GM06990 (cell line): ENCODE data around the gene CCDC63.

Experiments
- DNase-seq: peaks from one replicate; pipeline ENCODE4 v3.0.0-alpha.2; 2011; ENCODE audit not compliant: insufficient read length; ENCODE audit errors: extremely low read depth
- H3K27me3 ChIP-seq: replicated peaks from 2 replicates; pipeline ENCODE4 v1.6.0; 2011; ENCODE audit warnings: low read length; ENCODE audit not compliant: control insufficient read depth, insufficient read depth
- H3K36me3 ChIP-seq: 2 replicates; pipeline ENCODE4 v1.5.1; 2011; ENCODE audit warnings: low read length; ENCODE audit not compliant: control insufficient read depth, insufficient read depth
- H3K4me3 ChIP-seq: replicated peaks from 2 replicates; pipeline ENCODE4 v1.5.1; 2011; ENCODE audit warnings: low read depth, mild to moderate bottlenecking, control low read depth, low read length
- CTCF ChIP-seq: IDR thresholded peaks from 2 replicates; pipeline ENCODE4 v1.5.1; 2011; ENCODE audit warnings: low read length, control low read depth, mild to moderate bottlenecking, inconsistent platforms; ENCODE audit not compliant: insufficient read depth, poor library complexity, severe bottlenecking

Gene CCDC63

GRCh38 chr12:110809149-110809548, 37.6 kb upstream of the CCDC63 start:
- no peak for TF ChIP-seq CTCF
- Histone ChIP-seq H3K27me3 (no peaks in the 10 kb centered on the region), H3K36me3 (no peaks in the 10 kb centered on the region), H3K4me3 (no peak overlapping the region)
- DNase-seq: no peak

GRCh38 chr12:110811972-110812371, 34.8 kb upstream of the CCDC63 start:
- no peaks in the 10 kb centered on the region for H3K27me3 ChIP-seq
- no peak for DNase-seq

GRCh38 chr12:110813285-110813684, 33.5 kb upstream of the CCDC63 start:
- TF ChIP-seq CTCF: no peak
- Histone ChIP-seq H3K27me3 (no peaks in the 10 kb centered on the region), H3K4me3 (no peak overlapping the region), H3K36me3 (no peaks in the 10 kb centered on the region)
- no peak for DNase-seq

More at GRCh38 chr12:110811972-110812371, 34.8 kb upstream of the CCDC63 start:
- Histone ChIP-seq H3K36me3 (no peaks in the 10 kb centered on the region), H3K4me3 (no peak overlapping the region)
- no peak for TF ChIP-seq CTCF

- H3K27me3 ChIP-seq: no peaks in the 10 kb centered on the region
- TF ChIP-seq CTCF: no peak
- H3K36me3 ChIP-seq: no peaks in the 10 kb centered on the region
- H3K4me3 ChIP-seq: no peak overlapping the region
- no peak for DNase-seq
Observed at GRCh38 chr12:110813756-110814155, 33.0 kb upstream of the CCDC63 start.

GRCh38 chr12:110816248-110816647, 30.5 kb upstream of the CCDC63 start:
- no peak for TF ChIP-seq CTCF
- no peak for DNase-seq
- no peaks in the 10 kb centered on the region for H3K27me3 ChIP-seq
- H3K4me3 ChIP-seq: no peak overlapping the region
- no peaks in the 10 kb centered on the region for H3K36me3 ChIP-seq

GRCh38 chr12:110816779-110817178, 30.0 kb upstream of the CCDC63 start:
- no peak for TF ChIP-seq CTCF
- Histone ChIP-seq H3K27me3 (no peaks in the 10 kb centered on the region), H3K4me3 (no peak overlapping the region), H3K36me3 (no peaks in the 10 kb centered on the region)
- no peak for DNase-seq
